ENCODE data around the gene ZNF740. TPM values are rescaled to one million over a fixed set of nuclear protein-coding genes. Genes with fewer than 3 reads are reported as not detected.

ZNF740 gene
- total RNA-seq, 1 experiment from 2014 or later = 49.7 TPM

GRCh38 chr12:53191096-53191884 is 10.8 kb downstream of the ZNF740 start:
- Histone ChIP-seq H3K9me3 (ENCODE audit: control insufficient read depth in 1 of 2, insufficient read depth in 1 of 2, low read depth in 1 of 2, low read length in 2 of 2) (no peaks in the 10 kb centered on the region), H3K4me1 (ENCODE audit: control insufficient read depth in 1 of 2, insufficient read depth in 2 of 2, low read length in 2 of 2) (peaks cover 4 to 15% of the 10 kb centered on the region in 2 experiments; a peak in 3 of 4 replicates), H3K79me2 (ENCODE audit: insufficient read depth, low read length) (no peaks in the 10 kb centered on the region), H3K36me3 (ENCODE audit: control insufficient read depth in 1 of 2, insufficient read depth in 2 of 2, low read length in 2 of 2) (peaks cover 14 to 16% of the 10 kb centered on the region in 2 experiments; a peak in 3 of 4 replicates), H3K27me3 (ENCODE audit: insufficient read depth, low read length) (no peaks in the 10 kb centered on the region), H3K9me2 (ENCODE audit: insufficient read depth) (no peaks in the 10 kb centered on the region), H3K27ac (ENCODE audit: low read depth, low read length) (no peak overlapping the region), H4K20me1 (ENCODE audit: insufficient read depth) (no peaks in the 10 kb centered on the region), H3K9ac (ENCODE audit: low read length) (no peak overlapping the region), H3K4me2 (ENCODE audit: low read length) (no peak overlapping the region), H3K4me3 (replicated peaks in 1 of 2; ENCODE audit: low read depth in 1 of 2, low read length in 2 of 2) (no peak overlapping the region), H2AFZ (ENCODE audit: low read depth, low read length, poor library complexity, severe bottlenecking) (no peak overlapping the region)
- ChIA-PET CTCF (interaction anchor here (1.0 to 2.7 kb wide), 3 partner anchors 11 to 130 kb away, joined by 4 to 17 read pairs (median 5); partner anchors contain the start of genes CSAD and ZNF740), RAD21 (ENCODE audit: low non-redundant PET in 1 of 2, low total read pairs in 2 of 2, uncharacterized antibody in 2 of 2, unreplicated experiment in 2 of 2) (no interaction called here), POLR2A (no interaction called here)
- intact Hi-C loops (cut with micrococcal nuclease) = no loop called here
- TF ChIP-seq RAD21 (IDR thresholded peaks at IDR 0.05; ENCODE audit: low read depth) (no peak), POLR2AphosphoS5 (IDR thresholded peaks at IDR 0.05; ENCODE audit: low read depth, low read length) (0 out of 2 replicates have a peak, but pooled peaks have one; percentile 9), CTCF (IDR thresholded peaks at IDR 0.05 in 2 of 3, conservative IDR thresholded peaks at IDR 0.05 in 1 of 3; ENCODE audit: borderline replicate concordance in 1 of 3, insufficient read depth in 1 of 3, low read depth in 2 of 3, low read length in 2 of 3) (no peak), CBX3 (IDR thresholded peaks at IDR 0.05; ENCODE audit: low read depth) (no peak), EZH2phosphoT487 (IDR thresholded peaks at IDR 0.05; ENCODE audit: borderline replicate concordance) (no peak)
- BruUV-seq (replicated peaks) = no TSS peak
- no peak for DNase-seq (ENCODE audit: low read depth, low spot score)
- ATAC-seq = no peak
